K562 (cell line): Measurements from ENCODE around the gene MYO1D.

Experiments
- CHD2 ChIP-seq: IDR thresholded peaks from 2 replicates; pipeline ENCODE4 v1.6.1; 2011; ENCODE audit warnings: low read depth, low read length
- TF ChIP-seq, protein P1 (sequence below): fragments of 450-650 bp; IDR thresholded peaks from 2 replicates; pipeline ENCODE4 v1.6.1; 2018; ENCODE audit not compliant: partially characterized antibody

DNA sequence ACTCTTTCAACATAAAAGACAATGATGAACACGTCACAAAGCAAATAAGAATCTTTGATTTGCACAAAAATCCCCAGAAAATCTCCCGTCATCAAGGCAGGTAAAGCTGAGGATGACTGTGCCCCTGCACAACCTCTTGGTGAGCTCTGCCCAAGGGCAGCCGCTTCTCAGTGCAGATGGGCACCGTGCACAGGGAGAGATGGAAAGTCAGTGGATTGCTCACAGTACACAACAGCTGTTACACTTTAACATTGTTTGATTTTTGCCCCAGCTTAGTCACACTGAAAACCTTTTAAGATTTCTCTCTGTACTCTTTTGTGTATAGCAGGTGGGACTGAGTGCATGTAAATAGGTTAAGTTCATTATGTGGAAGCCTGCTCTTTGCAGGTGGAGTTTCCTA, 285.9 kb downstream of the MYO1D start:
- TF ChIP-seq, protein P1, sequence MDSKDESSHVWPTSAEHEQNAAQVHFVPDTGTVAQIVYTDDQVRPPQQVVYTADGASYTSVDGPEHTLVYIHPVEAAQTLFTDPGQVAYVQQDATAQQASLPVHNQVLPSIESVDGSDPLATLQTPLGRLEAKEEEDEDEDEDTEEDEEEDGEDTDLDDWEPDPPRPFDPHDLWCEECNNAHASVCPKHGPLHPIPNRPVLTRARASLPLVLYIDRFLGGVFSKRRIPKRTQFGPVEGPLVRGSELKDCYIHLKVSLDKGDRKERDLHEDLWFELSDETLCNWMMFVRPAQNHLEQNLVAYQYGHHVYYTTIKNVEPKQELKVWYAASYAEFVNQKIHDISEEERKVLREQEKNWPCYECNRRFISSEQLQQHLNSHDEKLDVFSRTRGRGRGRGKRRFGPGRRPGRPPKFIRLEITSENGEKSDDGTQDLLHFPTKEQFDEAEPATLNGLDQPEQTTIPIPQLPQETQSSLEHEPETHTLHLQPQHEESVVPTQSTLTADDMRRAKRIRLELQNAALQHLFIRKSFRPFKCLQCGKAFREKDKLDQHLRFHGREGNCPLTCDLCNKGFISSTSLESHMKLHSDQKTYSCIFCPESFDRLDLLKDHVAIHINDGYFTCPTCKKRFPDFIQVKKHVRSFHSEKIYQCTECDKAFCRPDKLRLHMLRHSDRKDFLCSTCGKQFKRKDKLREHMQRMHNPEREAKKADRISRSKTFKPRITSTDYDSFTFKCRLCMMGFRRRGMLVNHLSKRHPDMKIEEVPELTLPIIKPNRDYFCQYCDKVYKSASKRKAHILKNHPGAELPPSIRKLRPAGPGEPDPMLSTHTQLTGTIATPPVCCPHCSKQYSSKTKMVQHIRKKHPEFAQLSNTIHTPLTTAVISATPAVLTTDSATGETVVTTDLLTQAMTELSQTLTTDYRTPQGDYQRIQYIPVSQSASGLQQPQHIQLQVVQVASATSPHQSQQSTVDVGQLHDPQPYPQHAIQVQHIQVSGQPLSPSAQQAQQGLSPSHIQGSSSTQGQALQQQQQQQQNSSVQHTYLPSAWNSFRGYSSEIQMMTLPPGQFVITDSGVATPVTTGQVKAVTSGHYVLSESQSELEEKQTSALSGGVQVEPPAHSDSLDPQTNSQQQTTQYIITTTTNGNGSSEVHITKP = no peak
- TF ChIP-seq CHD2 = no peak
